22Rv1 (cell line): Measurements from ENCODE around the gene LHCGR.

Experiments
- H3K27ac ChIP-seq: fragments of 450-650 bp; 2 replicates; pipeline ENCODE4 v1.5.1; 2017
- CTCF ChIP-seq: fragments of 450-650 bp; IDR thresholded peaks from 2 replicates; pipeline ENCODE4 v1.5.1; 2017; ENCODE audit warnings: mild to moderate bottlenecking
- ZFX ChIP-seq: fragments of 450-650 bp; IDR thresholded peaks from 2 replicates; pipeline ENCODE4 v1.6.1; 2017; ENCODE audit warnings: antibody characterized with exemption, borderline replicate concordance

LHCGR gene

GRCh38 chr2:48668992-48669391 is 86.5 kb downstream of the LHCGR start:
- H3K27ac ChIP-seq, result no peak overlapping the region
- TF ChIP-seq CTCF, result no peak
- TF ChIP-seq ZFX, result no peak

- no peak overlapping the region for H3K27ac ChIP-seq
Measured at GRCh38 chr2:48651158-48651790, 104.2 kb downstream of the LHCGR start.

GRCh38 chr2:48638261-48638660 is 117.3 kb downstream of the LHCGR start:
- H3K27ac ChIP-seq, result no peak overlapping the region

More at GRCh38 chr2:48651158-48651790, 104.2 kb downstream of the LHCGR start:
- no peak for TF ChIP-seq ZFX
- no peak for TF ChIP-seq CTCF

More at GRCh38 chr2:48638261-48638660, 117.3 kb downstream of the LHCGR start:
- TF ChIP-seq ZFX, result no peak
- TF ChIP-seq CTCF, result no peak
